Gastroesophageal sphincter (tissue), 4 donors: ENCODE results near the gene MANEA. TPM values are rescaled to one million over a fixed set of nuclear protein-coding genes. Genes with fewer than 3 reads are reported as not detected.
"Not testable (repeated sequence)": the region's sequence is repeated elsewhere in the genome, so short reads cannot be mapped to it uniquely, and the experiment has no call there.

Experiments
- ATAC-seq: fragments of 150-250 bp; one replicate; pipeline ENCODE4 v1.9.1; 2016; ENCODE audit warnings: mild to moderate bottlenecking, moderate library complexity
- H3K27ac ChIP-seq, 4 donors: fragments of 200-600 bp; sonication (generic) in 3 of 4; 1 replicate in 3 of 4; 2 replicates in 1 of 4; pipeline ENCODE4 v1.5.1; 2016 to 2019
- H3K27me3 ChIP-seq: fragments of 200-600 bp; sonication (generic); one replicate; pipeline ENCODE4 v1.5.1; 2019
- H3K36me3 ChIP-seq, 2 donors: fragments of 200-600 bp; sonication (generic); one replicate each; pipeline ENCODE4 v1.5.1; 2019; ENCODE audit warnings: control low read depth in 1 of 2
- H3K4me1 ChIP-seq, 3 donors: fragments of 200-600 bp; sonication (generic); 1 replicate in 2 of 3; 2 replicates in 1 of 3; pipeline ENCODE4 v1.5.1; 2016 to 2019; ENCODE audit warnings: control low read depth in 2 of 3
- H3K4me3 ChIP-seq, 2 donors: fragments of 200-600 bp; sonication (generic); one replicate each; pipeline ENCODE4 v1.5.1; 2019; ENCODE audit warnings: mild to moderate bottlenecking in 1 of 2, moderate library complexity in 1 of 2
- H3K9me3 ChIP-seq, 3 donors: fragments of 200-600 bp; sonication (generic); one replicate each; pipeline ENCODE4 v1.5.1; 2017 to 2019; ENCODE audit warnings: control low read depth in 2 of 3
- CTCF ChIP-seq, 4 experiments: fragments of 200-600 bp in 2 of 4; fragments of 450-650 bp in 2 of 4; sonication (generic) in 1 of 4; IDR thresholded peaks; one replicate each; pipeline ENCODE4 v1.5.1; 2017 to 2019; ENCODE audit warnings: antibody characterized with exemption in 4 of 4, mild to moderate bottlenecking in 2 of 4, moderate library complexity in 2 of 4
- EP300 ChIP-seq: sonication (generic); formaldehyde crosslinking; IDR thresholded peaks from one replicate; pipeline ENCODE4 v1.6.1; 2017; ENCODE audit warnings: antibody characterized with exemption, mild to moderate bottlenecking
- POLR2A ChIP-seq, 2 donors: fragments of 450-650 bp; IDR thresholded peaks; one replicate each; pipeline ENCODE4 v1.6.1; 2017; ENCODE audit warnings: antibody characterized with exemption in 2 of 2, mild to moderate bottlenecking in 2 of 2, moderate library complexity in 1 of 2
- POLR2AphosphoS5 ChIP-seq: sonication (generic); formaldehyde crosslinking; IDR thresholded peaks from one replicate; pipeline ENCODE4 v1.6.1; 2017; ENCODE audit warnings: antibody characterized with exemption
- WGBS, 2 donors: methylation state at CpG; one replicate each; pipeline ENCODE4 v1.1.5; 2018; ENCODE audit warnings: low coverage in 1 of 2; 5-methylcytosine and 5-hydroxymethylcytosine counted together
- total RNA-seq, 4 donors: library from RNA; depleted of rRNA; stranded (reverse); fragments of >200 nt; gene quantifications; one replicate each; pipeline ENCODE4 v1.1.0, GENCODE V29; 2016

MANEA gene
- total RNA-seq, 4 donors from 2014 or later = 6.8 to 12.3 (median 10.1) TPM

GRCh38 chr6:95548188-95548786 lies 29.0 kb upstream of the MANEA start:
- ATAC-seq = no peak
- WGBS, 2 donors = 86 to 91% methylated on average over 1 to 3 of the region's 3 CpGs
- TF ChIP-seq CTCF (IDR thresholded peaks at IDR 0.05) (no peak), POLR2AphosphoS5 (no peak), POLR2A (IDR thresholded peaks at IDR 0.05) (no peak), EP300 (no peak)
- H3K4me3 ChIP-seq = no peak overlapping the region
- no peaks in the 10 kb centered on the region for H3K36me3 ChIP-seq
- H3K27me3 ChIP-seq = no peaks in the 10 kb centered on the region
- no peaks in the 10 kb centered on the region for H3K9me3 ChIP-seq
- H3K4me1 ChIP-seq = peaks cover 0 to 7% (median 3%) of the 10 kb centered on the region in 3 donors
- no peak overlapping the region for H3K27ac ChIP-seq

GRCh38 chr6:95551678-95552324 lies 25.5 kb upstream of the MANEA start:
- no peaks in the 10 kb centered on the region for H3K27me3 ChIP-seq
- 72 to 95% methylated on average over 4 of the region's 5 CpGs for WGBS, 2 donors
- no peaks in the 10 kb centered on the region for H3K4me1 ChIP-seq
- no peak for TF ChIP-seq POLR2A (IDR thresholded peaks at IDR 0.05)
- TF ChIP-seq POLR2AphosphoS5 = no peak
- TF ChIP-seq EP300 = no peak
- no peak for TF ChIP-seq CTCF (IDR thresholded peaks at IDR 0.05)
- no peaks in the 10 kb centered on the region for H3K9me3 ChIP-seq
- H3K36me3 ChIP-seq = no peaks in the 10 kb centered on the region
- H3K4me3 ChIP-seq = no peak overlapping the region
- no peak for ATAC-seq
- no peak overlapping the region for H3K27ac ChIP-seq

GRCh38 chr6:95553880-95554279 lies 23.5 kb upstream of the MANEA start:
- Histone ChIP-seq H3K4me1 (no peaks in the 10 kb centered on the region), H3K36me3 (no peaks in the 10 kb centered on the region), H3K9me3 (no peaks in the 10 kb centered on the region), H3K27ac (no peak overlapping the region), H3K4me3 (no peak overlapping the region), H3K27me3 (no peaks in the 10 kb centered on the region)
- TF ChIP-seq POLR2AphosphoS5 (no peak), CTCF (IDR thresholded peaks at IDR 0.05) (no peak), POLR2A (IDR thresholded peaks at IDR 0.05) (no peak), EP300 (no peak)
- no peak for ATAC-seq
- 88% methylated on average over 1 of the region's 1 CpG; no CpG with 5 or more reads in 1 of the 2 donors for WGBS, 2 donors

- not testable (repeated sequence) for ATAC-seq, H3K27ac ChIP-seq, H3K4me1 ChIP-seq, H3K27me3 ChIP-seq, H3K36me3 ChIP-seq, H3K9me3 ChIP-seq, H3K4me3 ChIP-seq
- 41 to 67% methylated on average over 4 of the region's 5 CpGs for WGBS, 2 donors
These were observed 16.4 kb upstream of the MANEA start for GRCh38 chr6:95560956-95561355.

- TF ChIP-seq POLR2A (IDR thresholded peaks at IDR 0.05) (no peak), EP300 (no peak), CTCF (IDR thresholded peaks at IDR 0.05) (no peak), POLR2AphosphoS5 (no peak)
- Histone ChIP-seq H3K27ac (no peak overlapping the region), H3K4me1 (peaks cover 0 to 6% (median 0%) of the 10 kb centered on the region in 3 donors), H3K36me3 (no peaks in the 10 kb centered on the region), H3K27me3 (no peaks in the 10 kb centered on the region), H3K9me3 (no peaks in the 10 kb centered on the region), H3K4me3 (no peak overlapping the region)
- 64 to 82% methylated on average over 3 to 5 of the region's 5 CpGs for WGBS, 2 donors
- no peak for ATAC-seq
These were observed 7.8 kb upstream of the MANEA start for GRCh38 chr6:95569560-95569959.
